ENCODE measurements around the gene GJC1. TPM values are rescaled to one million over a fixed set of nuclear protein-coding genes. Genes with fewer than 3 reads are reported as not detected.
A peak's percentile ranks its signal among the peaks of the same experiment; 100 is the strongest.

Gene GJC1
- total RNA-seq, 1 experiment from 2014 or later = 119 TPM

GRCh38 chr17:44777394-44778348 lies 52.4 kb downstream of the GJC1 start:
- WGBS (ENCODE audit: extremely low coverage, insufficient read length, low lambda C conversion rate) = no CpG with 5 or more reads among the region's 20 CpGs

More at GRCh38 chr17:44777394-44778348, 52.4 kb downstream of the GJC1 start:
- Histone ChIP-seq H2BK12ac (ENCODE audit: insufficient read length, low read depth, low read length) (no peak overlapping the region), H2BK15ac (ENCODE audit: low read depth, low read length) (no peak overlapping the region), H3K18ac (ENCODE audit: insufficient read length, low read depth, low read length) (no peak overlapping the region), H3K27me3 (ENCODE audit: insufficient read depth, low read length) (peaks cover 4% of the 10 kb centered on the region; the same call in 1 of the 2 replicates), H2BK20ac (ENCODE audit: low read depth, low read length, poor library complexity, severe bottlenecking) (no peak overlapping the region), H2AK5ac (ENCODE audit: insufficient read length, low read length) (no peak overlapping the region), H3K27ac (ENCODE audit: insufficient read length, low read depth, low read length) (no peak overlapping the region), H3K79me2 (ENCODE audit: insufficient read depth, low read length) (no peaks in the 10 kb centered on the region), H3K23ac (ENCODE audit: insufficient read length, low read depth, low read length) (no peak overlapping the region), H4K20me1 (ENCODE audit: control insufficient read depth, insufficient read depth, insufficient read length) (no peaks in the 10 kb centered on the region), H3K23me2 (ENCODE audit: insufficient read length, low read depth, low read length, poor library complexity, severe bottlenecking) (peaks cover 10% of the 10 kb centered on the region), H3K4ac (ENCODE audit: low read depth, low read length) (no peak overlapping the region), H3K9ac (ENCODE audit: extremely low read depth, insufficient read length, low read length) (no peak overlapping the region), H3K56ac (ENCODE audit: insufficient read length, low read depth, low read length) (no peak overlapping the region), H3K4me1 (ENCODE audit: insufficient read depth, low read length) (peaks cover 2% of the 10 kb centered on the region; the same call in 1 of the 2 replicates), H3K14ac (ENCODE audit: insufficient read depth, low read length) (no peak overlapping the region), H3K9me3 (ENCODE audit: control insufficient read depth, low read depth, low read length) (no peaks in the 10 kb centered on the region), H2BK120ac (ENCODE audit: low read depth, low read length, poor library complexity, severe bottlenecking) (no peak overlapping the region), H3K79me1 (ENCODE audit: insufficient read depth, low read depth, low read length, poor library complexity, severe bottlenecking) (no peaks in the 10 kb centered on the region), H3T11ph (ENCODE audit: low read length) (no peak overlapping the region), H4K91ac (ENCODE audit: insufficient read length, low read depth, low read length) (no peak overlapping the region), H2BK5ac (ENCODE audit: insufficient read length, low read length) (no peak overlapping the region), H2AFZ (ENCODE audit: low read length) (no peak overlapping the region), H4K5ac (ENCODE audit: insufficient read length, low read depth, low read length) (no peak overlapping the region), H3K4me2 (ENCODE audit: insufficient read depth, insufficient read length, low read length) (no peak overlapping the region), H4K8ac (replicated peaks; ENCODE audit: insufficient read length, low read depth, low read length) (no peak overlapping the region)
- H3K27ac Mint-ChIP-seq = peak overlapping the region in 1 of 3 experiments; percentile 52; a peak in 1 of 7 replicates
- peak overlapping the region in 1 of 2 experiments; percentile 65; a peak in 2 of 5 replicates for H3K4me3 Mint-ChIP-seq
- H3K27me3 Mint-ChIP-seq (ENCODE audit: low read depth) = peaks cover 39% of the 10 kb centered on the region
- H3K4me1 Mint-ChIP-seq = peaks cover 23 to 33% of the 10 kb centered on the region in 2 experiments
- TF ChIP-seq, protein P1, sequence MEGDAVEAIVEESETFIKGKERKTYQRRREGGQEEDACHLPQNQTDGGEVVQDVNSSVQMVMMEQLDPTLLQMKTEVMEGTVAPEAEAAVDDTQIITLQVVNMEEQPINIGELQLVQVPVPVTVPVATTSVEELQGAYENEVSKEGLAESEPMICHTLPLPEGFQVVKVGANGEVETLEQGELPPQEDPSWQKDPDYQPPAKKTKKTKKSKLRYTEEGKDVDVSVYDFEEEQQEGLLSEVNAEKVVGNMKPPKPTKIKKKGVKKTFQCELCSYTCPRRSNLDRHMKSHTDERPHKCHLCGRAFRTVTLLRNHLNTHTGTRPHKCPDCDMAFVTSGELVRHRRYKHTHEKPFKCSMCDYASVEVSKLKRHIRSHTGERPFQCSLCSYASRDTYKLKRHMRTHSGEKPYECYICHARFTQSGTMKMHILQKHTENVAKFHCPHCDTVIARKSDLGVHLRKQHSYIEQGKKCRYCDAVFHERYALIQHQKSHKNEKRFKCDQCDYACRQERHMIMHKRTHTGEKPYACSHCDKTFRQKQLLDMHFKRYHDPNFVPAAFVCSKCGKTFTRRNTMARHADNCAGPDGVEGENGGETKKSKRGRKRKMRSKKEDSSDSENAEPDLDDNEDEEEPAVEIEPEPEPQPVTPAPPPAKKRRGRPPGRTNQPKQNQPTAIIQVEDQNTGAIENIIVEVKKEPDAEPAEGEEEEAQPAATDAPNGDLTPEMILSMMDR (conservative IDR thresholded peaks at IDR 0.05) = no peak
- DNase-seq = peak; percentile 40
- H3K9me3 Mint-ChIP-seq = no peaks in the 10 kb centered on the region
- H3K36me3 Mint-ChIP-seq (ENCODE audit: insufficient read depth in 1 of 3, low read depth in 3 of 3) = no peaks in the 10 kb centered on the region
